K562 treated with DMSO at 1 percent for 12 hours (cell line): ENCODE results near the gene SEMA6C. TPM values are rescaled to one million over a fixed set of nuclear protein-coding genes. Genes with fewer than 3 reads are reported as not detected.

Experiments
- total RNA-seq: library from RNA; unstranded; fragments of 300-600 nt; gene quantifications from 2 replicates; pipeline ENCODE4 v1.2.3, GENCODE V29; 2022; ENCODE audit not compliant: insufficient read depth

The SEMA6C gene, protein sequence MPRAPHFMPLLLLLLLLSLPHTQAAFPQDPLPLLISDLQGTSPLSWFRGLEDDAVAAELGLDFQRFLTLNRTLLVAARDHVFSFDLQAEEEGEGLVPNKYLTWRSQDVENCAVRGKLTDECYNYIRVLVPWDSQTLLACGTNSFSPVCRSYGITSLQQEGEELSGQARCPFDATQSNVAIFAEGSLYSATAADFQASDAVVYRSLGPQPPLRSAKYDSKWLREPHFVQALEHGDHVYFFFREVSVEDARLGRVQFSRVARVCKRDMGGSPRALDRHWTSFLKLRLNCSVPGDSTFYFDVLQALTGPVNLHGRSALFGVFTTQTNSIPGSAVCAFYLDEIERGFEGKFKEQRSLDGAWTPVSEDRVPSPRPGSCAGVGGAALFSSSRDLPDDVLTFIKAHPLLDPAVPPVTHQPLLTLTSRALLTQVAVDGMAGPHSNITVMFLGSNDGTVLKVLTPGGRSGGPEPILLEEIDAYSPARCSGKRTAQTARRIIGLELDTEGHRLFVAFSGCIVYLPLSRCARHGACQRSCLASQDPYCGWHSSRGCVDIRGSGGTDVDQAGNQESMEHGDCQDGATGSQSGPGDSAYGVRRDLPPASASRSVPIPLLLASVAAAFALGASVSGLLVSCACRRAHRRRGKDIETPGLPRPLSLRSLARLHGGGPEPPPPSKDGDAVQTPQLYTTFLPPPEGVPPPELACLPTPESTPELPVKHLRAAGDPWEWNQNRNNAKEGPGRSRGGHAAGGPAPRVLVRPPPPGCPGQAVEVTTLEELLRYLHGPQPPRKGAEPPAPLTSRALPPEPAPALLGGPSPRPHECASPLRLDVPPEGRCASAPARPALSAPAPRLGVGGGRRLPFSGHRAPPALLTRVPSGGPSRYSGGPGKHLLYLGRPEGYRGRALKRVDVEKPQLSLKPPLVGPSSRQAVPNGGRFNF
- total RNA-seq = 5.3 and 7.6 TPM in 2 replicates

DNA sequence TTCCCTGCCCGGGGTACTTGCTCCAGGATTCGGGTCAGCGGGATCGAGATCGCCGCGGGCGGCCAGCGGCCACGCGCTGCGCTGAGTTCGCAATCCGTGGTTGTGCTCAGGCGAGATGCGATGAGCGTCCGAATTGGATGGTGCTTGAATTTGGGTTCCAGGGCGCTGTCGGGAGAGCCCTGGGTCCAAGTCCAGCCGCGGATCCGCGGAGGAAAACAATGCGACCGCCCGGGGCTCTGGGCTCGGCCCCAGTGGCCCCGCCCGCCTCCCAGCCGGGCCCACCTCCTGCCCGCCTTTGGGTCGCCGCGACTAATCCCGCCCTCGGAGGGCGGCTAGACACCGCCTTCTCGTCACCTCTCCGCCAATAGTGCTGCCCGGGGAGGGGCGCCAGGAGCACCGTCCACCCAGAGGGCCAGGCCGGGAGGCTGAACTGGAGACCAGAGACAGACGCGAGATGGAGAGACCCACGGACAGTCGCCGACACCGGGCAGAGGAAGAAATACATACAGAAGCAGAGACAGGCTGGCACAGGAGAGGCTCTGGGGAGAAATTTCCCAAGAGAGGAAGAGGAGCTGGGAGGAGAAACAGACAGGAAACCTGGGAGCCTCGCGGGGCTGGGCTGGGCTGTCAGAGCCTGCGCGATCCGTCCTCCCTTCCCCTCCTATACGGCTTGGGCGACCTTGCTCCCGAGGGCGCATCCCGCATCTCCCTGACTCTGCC is at the start of gene SEMA6C:
Gene SEMA6C (minus strand): TSS at position 220 of the 720 bp plus-strand sequence. CDS start 4,010 bp downstream, outside the sequence.

DNA sequence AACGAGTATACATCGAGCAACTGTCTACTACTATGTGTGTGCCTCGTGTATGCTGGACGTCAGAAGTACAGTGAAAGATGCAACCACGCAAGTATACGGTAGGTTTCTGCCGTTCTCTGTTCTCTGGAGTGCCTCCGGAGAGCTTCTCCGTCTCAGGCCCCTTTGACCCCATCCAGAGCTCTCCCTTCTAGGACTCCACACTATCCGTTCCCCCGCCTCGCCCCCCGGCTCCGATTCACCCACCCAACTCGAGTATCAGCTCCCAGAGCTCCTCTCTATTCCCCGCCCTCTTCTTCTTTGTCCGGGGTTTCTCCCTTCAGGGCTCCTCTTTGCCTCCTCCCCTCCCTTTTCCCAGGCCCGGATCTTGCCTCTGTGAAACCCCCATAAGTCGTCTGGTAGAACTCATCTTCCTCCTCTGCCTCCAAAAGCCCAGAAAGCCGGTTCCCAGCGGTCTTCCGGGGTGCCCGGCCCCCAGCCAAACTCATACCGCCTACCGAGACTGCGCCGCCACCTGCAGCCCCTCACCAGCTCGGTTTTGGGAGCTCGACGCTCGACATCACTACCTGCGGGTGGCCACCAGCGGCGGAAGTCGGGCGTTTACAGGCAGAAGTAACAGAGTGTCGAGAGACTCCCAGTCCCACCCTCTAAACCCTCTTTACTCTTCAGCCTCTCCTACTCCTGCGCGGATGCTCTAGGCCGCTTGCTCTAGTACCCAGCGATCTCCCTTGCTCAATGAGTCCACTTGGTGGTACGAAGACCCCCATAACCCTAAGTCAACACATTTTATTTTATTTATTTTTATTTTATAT is 43.4 kb upstream of the SEMA6C start, which contains the start of gene VPS72:
Gene VPS72 (minus strand): TSS at position 561 of the 809 bp plus-strand sequence. CDS start 76 bp downstream, at position 485.

DNA sequence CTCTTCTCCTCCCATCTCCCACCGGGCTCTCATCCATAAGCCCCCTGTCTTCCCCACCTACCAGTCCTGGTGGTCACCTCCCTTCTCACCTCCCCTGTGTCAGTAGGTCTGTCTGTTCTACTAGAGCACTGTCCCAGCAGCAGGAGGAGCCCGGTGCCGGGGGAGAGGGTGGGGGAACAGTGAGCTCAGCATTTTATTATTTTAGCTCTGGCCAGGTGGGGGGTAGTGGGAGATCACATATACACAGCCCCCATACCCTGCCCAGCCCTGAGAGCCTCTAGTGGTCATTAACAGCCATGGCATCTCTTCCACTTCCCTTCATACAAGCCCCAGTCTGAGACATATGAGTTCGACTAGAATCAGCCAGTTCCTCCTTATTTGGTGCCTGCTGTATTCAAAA is 29.4 kb upstream of the SEMA6C start, which contains the start of gene TMOD4:
Gene TMOD4 (minus strand): TSS at position 119 of the 400 bp plus-strand sequence. CDS start 1,106 bp downstream, outside the sequence.

DNA sequence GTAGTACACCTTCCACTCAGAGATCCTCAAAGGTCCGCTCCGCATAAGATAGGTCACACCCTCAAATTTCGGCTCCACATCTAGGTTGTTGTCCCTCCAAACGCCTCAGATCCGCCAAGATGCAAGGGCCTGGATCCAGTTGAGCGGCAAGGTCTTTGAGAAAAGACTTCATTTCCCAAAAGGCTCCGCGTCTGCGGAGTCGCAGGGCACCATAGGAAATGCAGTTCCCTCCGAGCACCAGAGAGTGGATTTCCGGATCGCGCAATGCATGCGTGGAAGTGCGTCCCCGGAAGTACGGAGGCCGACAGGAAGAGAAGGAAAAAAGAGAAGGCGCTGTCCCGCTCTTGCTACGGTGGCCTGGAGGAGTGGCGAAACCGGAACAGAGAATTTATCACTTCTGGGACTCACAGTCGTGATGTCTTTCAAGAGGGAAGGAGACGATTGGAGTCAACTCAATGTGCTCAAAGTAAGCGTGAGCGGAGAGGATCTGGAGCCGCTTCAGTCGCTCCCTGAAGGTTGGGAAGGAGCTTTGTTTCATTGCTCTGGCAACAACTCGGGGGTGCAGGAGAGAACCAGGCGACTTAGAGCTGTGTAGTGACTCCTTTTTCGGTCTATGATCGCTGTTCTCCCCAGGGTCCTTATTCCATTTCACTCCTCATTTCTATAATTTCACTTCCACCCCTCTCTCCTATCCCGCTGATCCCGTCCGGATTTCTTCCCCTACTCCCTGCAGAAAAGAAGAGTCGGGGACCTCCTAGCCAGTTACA is 19.5 kb upstream of the SEMA6C start, which contains the start of the genes LYSMD1 and SCNM1:
Gene LYSMD1 (minus strand): TSS at position 165 of the 767 bp plus-strand sequence. CDS start 644 bp downstream, outside the sequence.
Gene SCNM1 (plus strand): TSS at position 407 of the 767 bp plus-strand sequence. CDS start 9 bp downstream, at position 416.

DNA sequence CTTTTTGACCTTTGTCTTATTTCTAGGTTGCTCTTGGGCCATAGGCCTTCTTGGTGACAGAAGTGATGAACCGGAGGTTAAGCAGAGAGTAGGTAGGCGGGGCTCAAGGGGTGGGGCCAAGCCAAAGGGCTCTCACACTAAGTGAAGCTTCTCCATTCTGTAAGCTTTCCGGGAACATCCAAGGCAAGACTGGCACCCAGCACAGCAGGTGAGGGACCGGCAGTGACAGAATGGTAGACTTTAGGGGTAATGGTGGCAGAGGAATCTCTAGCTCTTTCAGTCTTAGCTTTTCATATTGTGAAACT is 10.0 kb upstream of the SEMA6C start, which contains the start of gene TNFAIP8L2:
Gene TNFAIP8L2 (plus strand): TSS at position 135 of the 305 bp plus-strand sequence. CDS start 2,049 bp downstream, outside the sequence.

Other genes with a start within 250 kb of the SEMA6C start
- gene SETDB1, start 220.3 kb downstream of the SEMA6C start, total RNA-seq = 15.8 and 26.4 TPM in 2 replicates
- gene CERS2, start 171.8 kb downstream of the SEMA6C start, total RNA-seq = 129 and 225 TPM in 2 replicates
- 1.9 and 9.1 TPM in 2 replicates for gene ANXA9, start 164.3 kb downstream of the SEMA6C start, total RNA-seq
- gene MINDY1, start 139.7 kb downstream of the SEMA6C start, total RNA-seq = 5.7 and 18.8 TPM in 2 replicates
- gene PRUNE1, start 138.2 kb downstream of the SEMA6C start, total RNA-seq = 12.8 and 32.1 TPM in 2 replicates
- gene BNIPL, start 110.0 kb downstream of the SEMA6C start, total RNA-seq = 1.4 and 3.2 TPM in 2 replicates
- 2.7 and 4.8 TPM in 2 replicates for gene C1orf56, start 98.9 kb downstream of the SEMA6C start, total RNA-seq
- gene CDC42SE1, start 87.0 kb downstream of the SEMA6C start, total RNA-seq = 30.9 and 78.5 TPM in 2 replicates
- 5.1 and 9.4 TPM in 2 replicates for gene MLLT11, start 86.2 kb downstream of the SEMA6C start, total RNA-seq
- 0.97 and 7.5 TPM in 2 replicates for gene GABPB2, start 75.9 kb downstream of the SEMA6C start, total RNA-seq
- gene TNFAIP8L2, start 10.0 kb upstream of the SEMA6C start, total RNA-seq = not detected in 2 replicates
- 2.3 and 4.8 TPM in 2 replicates for gene LYSMD1, start 19.3 kb upstream of the SEMA6C start, total RNA-seq
- 56.7 and 62.1 TPM in 2 replicates for gene SCNM1, start 19.5 kb upstream of the SEMA6C start, total RNA-seq
- gene TMOD4, start 29.4 kb upstream of the SEMA6C start, total RNA-seq = not detected in 2 replicates
- 74.3 and 74.9 TPM in 2 replicates for gene VPS72, start 43.6 kb upstream of the SEMA6C start, total RNA-seq
- gene PIP5K1A, start 51.9 kb upstream of the SEMA6C start, total RNA-seq = 8.2 and 26.4 TPM in 2 replicates
- gene PSMD4, start 108.1 kb upstream of the SEMA6C start, total RNA-seq = 300 and 354 TPM in 2 replicates
- 19.6 and 35.6 TPM in 2 replicates for gene ZNF687, start 135.7 kb upstream of the SEMA6C start, total RNA-seq
- 44.3 and 56.9 TPM in 2 replicates for gene PI4KB, start 180.8 kb upstream of the SEMA6C start, total RNA-seq
- 8.3 and 21.0 TPM in 2 replicates for gene RFX5, start 200.6 kb upstream of the SEMA6C start, total RNA-seq
- gene SELENBP1, start 226.1 kb upstream of the SEMA6C start, total RNA-seq = 44.0 and 45.5 TPM in 2 replicates